DOHH2 (cell line): ENCODE measurements around the gene CHRNA9.
A peak's percentile ranks its signal among the peaks of the same experiment; 100 is the strongest.

Experiments used
- H3F3A ChIP-seq: fragments of 200-600 bp; sonication (generic), shearing (Covaris generic); 2 replicates; pipeline ENCODE4 v1.6.0; 2016; ENCODE audit warnings: antibody characterized with exemption, mild to moderate bottlenecking; ENCODE audit not compliant: control insufficient read depth, insufficient read depth
- H3K27ac ChIP-seq: fragments of 200-600 bp; sonication (generic); 2 replicates; pipeline ENCODE4 v1.5.1; 2014; ENCODE audit warnings: low read depth, mild to moderate bottlenecking, low read length, moderate library complexity
- H3K27me3 ChIP-seq: fragments of 200-600 bp; sonication (generic); 2 replicates; pipeline ENCODE4 v1.6.1; 2014; ENCODE audit warnings: mild to moderate bottlenecking, low read length, mixed read lengths; ENCODE audit not compliant: control insufficient read depth
- H3K36me3 ChIP-seq: fragments of 200-600 bp; sonication (generic); 2 replicates; pipeline ENCODE4 v1.6.1; 2014; ENCODE audit warnings: mild to moderate bottlenecking, low read length, moderate library complexity, mixed read lengths; ENCODE audit not compliant: control insufficient read depth
- H3K4me1 ChIP-seq: fragments of 200-600 bp; sonication (generic); 2 replicates; pipeline ENCODE4 v1.6.1; 2014; ENCODE audit warnings: mild to moderate bottlenecking, low read length, mixed read lengths; ENCODE audit not compliant: control insufficient read depth
- H3K4me2 ChIP-seq: fragments of 200-600 bp; sonication (generic); 2 replicates; pipeline ENCODE4 v1.6.0; 2014; ENCODE audit warnings: mild to moderate bottlenecking, low read length, moderate library complexity
- H3K4me3 ChIP-seq: fragments of 200-600 bp; sonication (generic); 2 replicates; pipeline ENCODE4 v1.5.1; 2014; ENCODE audit warnings: mild to moderate bottlenecking, low read length, mixed read lengths
- H3K79me2 ChIP-seq: fragments of 200-600 bp; sonication (generic); 2 replicates; pipeline ENCODE4 v1.6.1; 2014; ENCODE audit warnings: mild to moderate bottlenecking, low read length, mixed read lengths; ENCODE audit not compliant: control insufficient read depth
- H3K9me2 ChIP-seq: fragments of 200-600 bp; sonication (generic); replicated peaks from 2 replicates; pipeline ENCODE4 v1.6.1; 2014; ENCODE audit warnings: mild to moderate bottlenecking, low read length, mixed read lengths; ENCODE audit not compliant: control insufficient read depth
- H3K9me3 ChIP-seq: fragments of 200-600 bp; sonication (generic); 2 replicates; pipeline ENCODE4 v1.6.1; 2014; ENCODE audit warnings: antibody characterized with exemption, low read length, mixed read lengths; ENCODE audit not compliant: control insufficient read depth, insufficient read depth
- H4K20me1 ChIP-seq: fragments of 200-600 bp; sonication (generic); 2 replicates; pipeline ENCODE4 v1.6.0; 2014; ENCODE audit warnings: low read depth, mild to moderate bottlenecking, antibody characterized with exemption, low read length, moderate library complexity; ENCODE audit not compliant: control insufficient read depth, insufficient read depth
- CTCF ChIP-seq: fragments of 200-600 bp; sonication (generic); IDR thresholded peaks from one replicate; pipeline ENCODE4 v1.5.1; 2014; ENCODE audit warnings: antibody characterized with exemption, mild to moderate bottlenecking, low read depth, low read length; ENCODE audit not compliant: poor library complexity, severe bottlenecking
- EZH2phosphoT487 ChIP-seq: fragments of 200-600 bp; sonication (generic); IDR thresholded peaks from 2 replicates; pipeline ENCODE4 v1.6.1; 2017; ENCODE audit warnings: borderline replicate concordance, mild to moderate bottlenecking, antibody characterized with exemption, low read length, moderate library complexity, mixed read lengths

The CHRNA9 gene

GRCh38 chr4:40300371-40301162 is 34.6 kb upstream of the CHRNA9 start:
- no peak for TF ChIP-seq CTCF
- no peak for TF ChIP-seq EZH2phosphoT487
- peaks cover 12% of the 10 kb centered on the region for H3K36me3 ChIP-seq
- peak overlapping the region; percentile 97 for H3K27ac ChIP-seq
- H3F3A ChIP-seq = peaks cover 58% of the 10 kb centered on the region
- H3K4me2 ChIP-seq = peak overlapping the region; percentile 72
- H3K4me1 ChIP-seq = peaks cover 82% of the 10 kb centered on the region
- H3K9me2 ChIP-seq = no peaks in the 10 kb centered on the region
- H3K4me3 ChIP-seq = peak overlapping the region; percentile 52
- H3K9me3 ChIP-seq = peaks cover 14% of the 10 kb centered on the region
- no peaks in the 10 kb centered on the region for H4K20me1 ChIP-seq
- H3K27me3 ChIP-seq = no peaks in the 10 kb centered on the region
- H3K79me2 ChIP-seq = peaks cover 10% of the 10 kb centered on the region

- Histone ChIP-seq H3K4me2 (peak overlapping the region; percentile 77), H3K9me2 (no peaks in the 10 kb centered on the region), H3K27me3 (no peaks in the 10 kb centered on the region), H3F3A (peaks cover 63% of the 10 kb centered on the region), H3K27ac (peak overlapping the region; percentile 97), H3K4me1 (peaks cover 93% of the 10 kb centered on the region), H4K20me1 (no peaks in the 10 kb centered on the region), H3K79me2 (peaks cover 16% of the 10 kb centered on the region), H3K4me3 (peak overlapping the region; percentile 57), H3K36me3 (peaks cover 12% of the 10 kb centered on the region), H3K9me3 (peaks cover 9% of the 10 kb centered on the region; the same call in 1 of the 2 replicates)
- TF ChIP-seq EZH2phosphoT487 (no peak), CTCF (no peak)
Observed at GRCh38 chr4:40301603-40302002, 33.5 kb upstream of the CHRNA9 start.

GRCh38 chr4:40303751-40304150 is 31.4 kb upstream of the CHRNA9 start:
- H3K9me3 ChIP-seq = peaks cover 3% of the 10 kb centered on the region; the same call in 1 of the 2 replicates
- peak overlapping the region; percentile 43 for H3K4me3 ChIP-seq
- no peaks in the 10 kb centered on the region for H3K27me3 ChIP-seq
- peaks cover 4% of the 10 kb centered on the region for H3K36me3 ChIP-seq
- peaks cover 16% of the 10 kb centered on the region for H3K79me2 ChIP-seq
- H3K4me1 ChIP-seq = peaks cover 96% of the 10 kb centered on the region
- no peaks in the 10 kb centered on the region for H3K9me2 ChIP-seq
- peak overlapping the region; percentile 54 for H3K4me2 ChIP-seq
- peak overlapping the region; percentile 97 for H3K27ac ChIP-seq
- H3F3A ChIP-seq = peaks cover 85% of the 10 kb centered on the region
- H4K20me1 ChIP-seq = no peaks in the 10 kb centered on the region
- TF ChIP-seq CTCF (no peak), EZH2phosphoT487 (no peak)
